ENCODE measurements around the gene ITK. TPM values are rescaled to one million over a fixed set of nuclear protein-coding genes. Genes with fewer than 3 reads are reported as not detected.
A peak's percentile ranks its signal among the peaks of the same experiment; 100 is the strongest.

Gene ITK
- polyA plus RNA-seq, 2 of the 4 experiments (the other 2 are of a cell fraction), result not detected

GRCh38 chr5:157266286-157267007, 85.8 kb downstream of the ITK start (continued):
- TF ChIP-seq HOXB5 (CRISPR knock-in tag; IDR thresholded peaks at IDR 0.05) (no peak), BHLHE40 (IDR thresholded peaks at IDR 0.05; ENCODE audit: low read depth, low read length) (no peak), ATOH8 (CRISPR knock-in tag; IDR thresholded peaks at IDR 0.05; ENCODE audit: low read depth) (no peak), USF2 (IDR thresholded peaks at IDR 0.05) (no peak), BCL3 (IDR thresholded peaks at IDR 0.05) (no peak), EP300 (IDR thresholded peaks at IDR 0.05) (no peak), NR3C1 (IDR thresholded peaks at IDR 0.05) (no peak), MAX (IDR thresholded peaks at IDR 0.05) (0 out of 2 replicates have a peak, but pooled peaks have one; percentile 6), POLR2A (IDR thresholded peaks at IDR 0.05; ENCODE audit: low read length) (no peak), ZNF302 (CRISPR knock-in tag; IDR thresholded peaks at IDR 0.05) (no peak), SMC3 (IDR thresholded peaks at IDR 0.05) (peak; percentile 19; the same call in 2 of the 3 replicates), RCOR1 (IDR thresholded peaks at IDR 0.05; ENCODE audit: low read depth, low read length) (no peak), ZC3H11A (IDR thresholded peaks at IDR 0.05) (no peak)
- TF ChIP-seq, protein P1, sequence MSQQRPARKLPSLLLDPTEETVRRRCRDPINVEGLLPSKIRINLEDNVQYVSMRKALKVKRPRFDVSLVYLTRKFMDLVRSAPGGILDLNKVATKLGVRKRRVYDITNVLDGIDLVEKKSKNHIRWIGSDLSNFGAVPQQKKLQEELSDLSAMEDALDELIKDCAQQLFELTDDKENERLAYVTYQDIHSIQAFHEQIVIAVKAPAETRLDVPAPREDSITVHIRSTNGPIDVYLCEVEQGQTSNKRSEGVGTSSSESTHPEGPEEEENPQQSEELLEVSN (IDR thresholded peaks at IDR 0.05; ENCODE audit: borderline replicate concordance, low read depth), result no peak
- TF ChIP-seq, protein P2, sequence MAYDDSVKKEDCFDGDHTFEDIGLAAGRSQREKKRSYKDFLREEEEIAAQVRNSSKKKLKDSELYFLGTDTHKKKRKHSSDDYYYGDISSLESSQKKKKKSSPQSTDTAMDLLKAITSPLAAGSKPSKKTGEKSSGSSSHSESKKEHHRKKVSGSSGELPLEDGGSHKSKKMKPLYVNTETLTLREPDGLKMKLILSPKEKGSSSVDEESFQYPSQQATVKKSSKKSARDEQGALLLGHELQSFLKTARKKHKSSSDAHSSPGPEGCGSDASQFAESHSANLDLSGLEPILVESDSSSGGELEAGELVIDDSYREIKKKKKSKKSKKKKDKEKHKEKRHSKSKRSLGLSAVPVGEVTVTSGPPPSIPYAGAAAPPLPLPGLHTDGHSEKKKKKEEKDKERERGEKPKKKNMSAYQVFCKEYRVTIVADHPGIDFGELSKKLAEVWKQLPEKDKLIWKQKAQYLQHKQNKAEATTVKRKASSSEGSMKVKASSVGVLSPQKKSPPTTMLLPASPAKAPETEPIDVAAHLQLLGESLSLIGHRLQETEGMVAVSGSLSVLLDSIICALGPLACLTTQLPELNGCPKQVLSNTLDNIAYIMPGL (CRISPR knock-in tag; IDR thresholded peaks at IDR 0.05; ENCODE audit: borderline replicate concordance), result no peak

DNA sequence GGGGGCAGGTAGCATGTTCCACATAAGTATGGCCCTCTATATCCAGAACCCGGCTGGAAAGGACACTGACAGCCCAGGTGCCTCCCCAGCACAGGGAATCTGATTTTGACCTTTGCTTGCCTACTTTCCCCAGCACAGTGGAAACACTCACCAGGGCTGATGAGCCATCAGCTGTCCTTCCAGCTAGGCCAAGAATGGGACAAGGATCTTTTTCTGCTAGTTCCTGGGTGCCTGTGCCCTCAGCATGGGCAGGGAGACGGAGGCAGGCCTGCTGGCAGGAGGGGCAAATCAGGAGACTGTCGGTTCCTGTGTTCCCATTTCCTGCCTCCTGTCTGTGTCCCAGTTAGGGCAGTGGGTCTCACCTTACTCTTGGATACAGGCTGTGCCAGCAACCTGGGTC, 86.4 kb downstream of the ITK start:
- Histone ChIP-seq H3K9me3 (no peaks in the 10 kb centered on the region), H3K4me1 (peaks cover 25% of the 10 kb centered on the region), H3K27ac (peak overlapping the region; percentile 75 to 92; a peak in 2 of 6 replicates), H3K4me3 (peak overlapping the region; percentile 90; the same call in 2 of the 3 replicates), H3K4me2 (peak overlapping the region; percentile 90)
- POLR2A ChIA-PET, result no interaction called here
- DNase-seq (ENCODE audit: low read depth in 1 of 2, low spot score in 1 of 2) (no peak), FAIRE-seq (no peak), ATAC-seq (no peak)
- 84% methylated on average over 3 of the region's 3 CpGs for WGBS (ENCODE audit: missing lambda C conversion rate)
- TF ChIP-seq NR3C1 (IDR thresholded peaks at IDR 0.05) (no peak), PHF8 (IDR thresholded peaks at IDR 0.05; ENCODE audit: borderline replicate concordance, low read depth) (no peak), JUN (IDR thresholded peaks at IDR 0.05) (no peak), MYC (IDR thresholded peaks at IDR 0.05; ENCODE audit: borderline replicate concordance, low read length) (no peak), KDM1A (IDR thresholded peaks at IDR 0.05; ENCODE audit: low read depth) (no peak), POLR2A (IDR thresholded peaks at IDR 0.05; ENCODE audit: low read length) (no peak)
- CTCF ChIA-PET, result interaction anchor here (1.0 to 8.4 kb wide), 6 partner anchors 10 to 476 kb away, joined by 3 to 49 read pairs (median 6); partner anchors contain the start of gene LSM11

Measured in A549 (cell line).